Fibroblast of mammary gland (primary cell): Measurements from ENCODE around the gene RTL10.
A peak's percentile ranks its signal among the peaks of the same experiment; 100 is the strongest.

ENCODE experiments used
- DNase-seq: peaks from one replicate; pipeline ENCODE4 v3.0.0-alpha.2; 2010; ENCODE audit warnings: low read depth
- H3K4me3 ChIP-seq: 2 replicates; pipeline ENCODE4 v1.5.1; 2011; ENCODE audit warnings: low read depth, mild to moderate bottlenecking, low read length, moderate library complexity; ENCODE audit not compliant: control insufficient read depth
- CTCF ChIP-seq: conservative IDR thresholded peaks from 2 replicates; pipeline ENCODE4 v1.5.1; 2011; ENCODE audit warnings: low read depth, low read length, inconsistent platforms; ENCODE audit not compliant: control insufficient read depth, insufficient read depth

RTL10 gene

GRCh38 chr22:19815093-19815822, 39.4 kb downstream of the RTL10 start:
- no peak for TF ChIP-seq CTCF
- peak; percentile 40 for DNase-seq
- no peak overlapping the region for H3K4me3 ChIP-seq

GRCh38 chr22:19814428-19814827, 40.2 kb downstream of the RTL10 start:
- H3K4me3 ChIP-seq, result no peak overlapping the region
- DNase-seq, result no peak
- no peak for TF ChIP-seq CTCF

GRCh38 chr22:19812910-19813309, 41.8 kb downstream of the RTL10 start:
- no peak overlapping the region for H3K4me3 ChIP-seq
- TF ChIP-seq CTCF, result no peak
- DNase-seq, result no peak

- DNase-seq, result no peak
- no peak overlapping the region for H3K4me3 ChIP-seq
- no peak for TF ChIP-seq CTCF
Measured at GRCh38 chr22:19811811-19812771, 42.6 kb downstream of the RTL10 start.

- no peak for DNase-seq
- H3K4me3 ChIP-seq, result no peak overlapping the region
- no peak for TF ChIP-seq CTCF
Measured at GRCh38 chr22:19811211-19811621, 43.5 kb downstream of the RTL10 start.

- TF ChIP-seq CTCF, result no peak
- peak; percentile 92 for DNase-seq
Measured at GRCh38 chr22:19810381-19811201, 44.1 kb downstream of the RTL10 start.

More at GRCh38 chr22:19810381-19811201, 44.1 kb downstream of the RTL10 start:
- H3K4me3 ChIP-seq, result no peak overlapping the region
